Hindlimb muscle (tissue), 1 donor: ENCODE measurements around the gene SKI. TPM values are rescaled to one million over a fixed set of nuclear protein-coding genes. Genes with fewer than 3 reads are reported as not detected.
"Not testable (repeated sequence)": the region's sequence is repeated elsewhere in the genome, so short reads cannot be mapped to it uniquely, and the experiment has no call there.

ENCODE experiments used
- DNase-seq: peaks from one replicate; pipeline ENCODE4 v3.0.0-alpha.2; 2013
- polyA plus RNA-seq: library from polyadenylated mRNA; unstranded; fragments of 120-200 nt; gene quantifications from one replicate; pipeline ENCODE4 v1.2.1, GENCODE V29; 2013; ENCODE audit not compliant: insufficient read length

The SKI gene
- polyA plus RNA-seq, 1 donor, result 70.0 TPM

DNA sequence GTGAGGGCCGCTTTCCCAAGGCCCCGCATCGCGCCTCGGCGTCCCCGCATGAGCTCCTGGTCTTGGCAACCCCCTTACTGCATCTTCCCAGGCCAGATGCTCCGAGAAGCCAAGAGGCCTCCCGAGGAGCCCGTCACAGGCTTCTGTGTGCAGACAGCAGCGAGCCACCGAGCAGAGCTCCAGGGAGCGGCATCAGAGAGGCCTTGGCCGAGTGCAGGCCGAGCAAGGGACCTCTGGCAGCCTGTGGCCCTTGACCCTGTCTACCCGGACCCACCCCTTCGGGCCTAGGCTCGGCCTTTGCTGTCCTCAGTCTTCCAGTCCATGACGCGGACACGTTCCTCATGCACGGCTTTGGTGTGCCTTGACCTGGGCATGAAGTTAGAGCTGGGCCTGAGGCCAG lies 99.7 kb downstream of the SKI start:
- DNase-seq, result no peak

DNA sequence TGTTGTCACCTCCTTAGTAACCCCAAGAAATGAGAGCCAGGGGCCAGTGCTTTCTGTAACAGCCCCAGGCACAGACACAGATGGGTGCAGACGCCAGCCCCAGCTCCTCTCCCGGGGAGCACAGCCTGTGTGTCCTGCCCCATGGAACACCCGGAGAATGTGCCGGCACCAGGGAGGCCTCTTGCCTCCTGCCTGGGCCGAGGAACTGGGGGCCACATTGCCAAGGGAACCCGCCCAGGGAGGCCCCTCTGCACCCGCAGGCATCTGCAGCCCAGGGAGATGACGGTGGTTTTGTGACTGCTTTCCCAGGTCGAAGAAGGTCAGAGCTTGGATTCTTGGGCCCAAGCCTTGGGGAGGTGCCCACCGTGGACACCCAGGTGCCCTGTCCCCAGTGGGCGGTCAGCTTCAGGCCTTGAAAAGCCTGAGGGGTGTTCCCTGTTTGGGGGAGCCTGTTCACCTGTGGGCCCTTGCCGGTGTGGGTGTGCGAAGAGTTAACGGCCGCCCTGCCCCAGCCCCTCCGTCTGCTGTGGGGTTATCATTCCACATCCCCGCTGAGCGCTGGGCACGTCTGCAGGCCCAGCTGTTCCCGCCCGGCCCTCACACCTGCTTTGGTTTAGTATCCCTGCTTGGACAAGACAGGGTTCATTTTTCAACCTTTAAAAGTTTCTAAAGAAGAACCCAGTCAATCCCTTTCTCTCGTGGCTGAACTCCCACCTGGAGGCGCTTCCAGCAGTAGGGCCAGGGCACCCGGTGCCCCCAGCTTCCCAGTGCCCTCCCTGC lies 100.7 kb downstream of the SKI start:
- no peak for DNase-seq

DNA sequence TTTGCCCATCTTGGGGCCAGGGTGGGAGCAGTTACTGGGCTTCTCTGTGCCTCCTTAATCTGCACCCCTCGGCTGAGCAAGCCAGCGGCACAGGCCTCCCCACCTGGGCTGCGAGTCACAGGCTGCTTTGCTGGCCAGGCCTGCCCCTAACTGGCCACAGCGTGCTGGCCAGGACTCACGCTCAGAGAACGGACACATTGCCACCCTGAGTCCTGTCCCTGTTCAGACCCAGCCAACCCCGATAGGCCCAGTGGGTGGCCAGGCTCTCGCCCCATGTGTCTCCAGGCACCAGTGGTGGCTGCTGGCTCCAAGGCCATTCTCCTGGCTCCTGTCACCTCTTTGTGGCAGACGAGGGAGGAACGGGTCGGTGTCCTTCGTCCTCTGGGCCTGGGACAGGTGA lies 101.9 kb downstream of the SKI start:
- no peak for DNase-seq

- peak; percentile 84 for DNase-seq
Observed at GRCh38 chr1:2330519-2331199, 102.5 kb downstream of the SKI start.

- DNase-seq, result no peak
Observed at GRCh38 chr1:2331200-2331544, 103.1 kb downstream of the SKI start.

- not testable (repeated sequence) for DNase-seq
Observed at GRCh38 chr1:2331580-2331979, 103.5 kb downstream of the SKI start.

DNA sequence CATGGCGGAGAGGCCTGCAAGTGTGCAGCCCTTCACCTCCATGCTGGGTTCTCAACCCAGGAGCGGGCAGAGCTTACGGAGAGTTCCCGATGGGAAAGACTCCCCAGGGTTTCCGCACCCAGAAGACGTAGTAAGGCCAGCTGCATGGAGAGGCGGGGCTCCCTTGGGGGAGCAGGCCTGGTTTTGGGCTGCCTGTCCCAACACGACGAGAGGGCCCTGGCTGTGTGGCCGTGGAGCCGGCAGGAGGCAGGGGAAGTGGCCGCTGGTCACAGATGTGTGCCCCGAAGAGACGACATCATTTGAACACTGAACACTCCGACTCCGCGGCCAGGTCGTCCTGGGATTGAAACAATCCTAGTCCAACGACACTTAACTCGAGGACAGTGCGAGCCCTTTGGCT lies 106.2 kb downstream of the SKI start:
- no peak for DNase-seq

GRCh38 chr1:2334883-2335534 lies 106.9 kb downstream of the SKI start:
- DNase-seq, result no peak

DNA sequence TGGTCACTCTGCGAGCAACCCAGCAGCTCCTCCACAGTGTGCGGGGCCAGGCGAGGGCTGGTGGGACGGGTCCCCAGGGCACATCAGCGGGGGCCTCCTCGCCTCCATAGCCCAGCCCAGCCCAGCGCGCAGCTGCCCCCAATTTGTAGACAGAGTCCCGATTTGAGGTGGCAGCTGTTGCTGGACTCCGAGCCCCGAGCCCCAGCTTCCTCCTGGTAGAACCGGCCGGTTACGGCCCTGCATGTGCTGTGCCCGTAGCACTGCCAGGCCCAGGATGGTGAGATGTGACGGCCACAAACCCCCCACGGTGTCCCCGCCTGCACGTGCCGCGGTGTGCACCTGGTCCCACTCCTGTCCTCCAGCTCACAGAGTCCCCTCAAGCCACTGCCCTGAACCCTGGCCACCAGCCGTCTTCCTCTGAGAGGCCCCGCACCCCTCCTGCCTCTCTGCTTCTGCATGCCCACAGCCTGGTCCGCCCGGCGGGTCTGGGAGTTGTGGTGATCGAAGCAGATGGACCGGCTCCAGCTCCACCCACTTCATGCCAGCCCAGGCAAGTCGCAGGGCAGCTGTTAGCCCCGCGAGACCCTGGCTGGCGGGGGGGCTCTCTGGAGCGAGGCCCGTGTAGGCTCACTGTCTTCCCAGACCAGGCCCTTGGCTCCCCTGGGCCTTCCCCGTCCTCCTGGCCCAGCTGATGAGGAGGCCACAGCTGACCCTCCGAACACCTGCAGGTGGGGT lies 107.8 kb downstream of the SKI start:
- DNase-seq, result no peak

GRCh38 chr1:2336499-2336898 lies 108.4 kb downstream of the SKI start:
- DNase-seq, result no peak

- DNase-seq, result no peak
Observed at GRCh38 chr1:2337081-2337480, 109.0 kb downstream of the SKI start.

DNA sequence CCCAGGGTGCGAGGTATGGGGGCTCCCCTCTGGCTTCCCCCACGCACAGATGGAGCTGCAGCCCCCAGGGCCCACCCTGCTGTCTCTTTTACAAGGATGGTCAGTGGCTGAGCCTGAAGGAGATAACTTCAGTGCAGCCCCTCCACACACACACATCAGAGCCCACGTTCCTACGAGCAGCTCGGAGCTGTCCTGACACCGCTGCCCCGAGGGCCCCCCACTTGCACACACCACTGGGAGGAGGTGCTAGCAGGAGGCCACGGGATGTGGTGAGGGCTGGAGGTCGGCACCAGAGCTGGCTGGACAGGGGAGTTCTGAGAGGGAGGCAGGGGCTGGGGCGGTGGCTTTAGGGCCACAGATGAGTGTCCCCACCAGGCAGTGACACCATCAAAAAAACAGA lies 109.4 kb downstream of the SKI start:
- DNase-seq, result no peak

DNA sequence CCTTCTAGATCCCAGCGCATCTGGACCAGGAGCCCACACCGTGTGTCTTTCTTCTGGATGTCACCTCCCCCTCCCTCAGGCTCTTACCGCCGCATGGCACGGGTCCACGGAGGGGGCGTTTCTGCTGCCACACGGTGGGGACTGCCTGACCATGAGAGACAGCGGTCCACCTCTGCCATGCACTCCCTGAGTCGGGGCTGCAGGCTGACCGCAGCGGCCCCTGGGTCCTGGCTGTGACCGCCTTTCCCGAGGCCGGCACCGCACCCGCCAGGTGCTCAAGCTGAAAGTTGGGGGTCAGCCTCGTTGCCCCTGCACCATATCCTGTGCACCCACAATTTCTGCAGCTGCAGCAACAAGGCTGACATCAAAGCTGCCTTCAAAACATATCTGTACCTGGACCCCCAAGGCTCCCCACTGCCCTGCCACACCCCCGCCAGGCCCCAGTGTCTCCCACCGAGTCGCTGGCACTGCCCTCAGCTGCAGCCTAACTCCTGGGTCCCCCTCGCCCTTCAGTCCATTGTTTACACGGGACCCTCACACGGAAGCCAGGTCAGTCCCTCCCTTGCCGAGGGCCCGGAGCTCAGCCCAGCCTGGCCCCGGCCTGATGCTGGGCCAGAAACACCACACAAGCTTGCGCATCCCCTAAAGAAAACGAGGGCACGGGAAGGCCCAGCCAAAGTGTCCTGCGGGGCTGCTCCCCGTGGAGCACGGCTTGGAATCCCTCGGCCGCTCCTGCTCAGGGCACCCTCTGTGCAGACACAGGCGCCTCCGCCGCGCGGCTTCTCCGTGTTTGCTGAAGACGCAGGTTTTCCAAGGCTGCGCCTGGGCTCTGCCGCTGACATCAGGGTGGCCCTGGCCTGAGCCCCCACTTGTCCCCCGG lies 111.3 kb downstream of the SKI start:
- no peak for DNase-seq

DNA sequence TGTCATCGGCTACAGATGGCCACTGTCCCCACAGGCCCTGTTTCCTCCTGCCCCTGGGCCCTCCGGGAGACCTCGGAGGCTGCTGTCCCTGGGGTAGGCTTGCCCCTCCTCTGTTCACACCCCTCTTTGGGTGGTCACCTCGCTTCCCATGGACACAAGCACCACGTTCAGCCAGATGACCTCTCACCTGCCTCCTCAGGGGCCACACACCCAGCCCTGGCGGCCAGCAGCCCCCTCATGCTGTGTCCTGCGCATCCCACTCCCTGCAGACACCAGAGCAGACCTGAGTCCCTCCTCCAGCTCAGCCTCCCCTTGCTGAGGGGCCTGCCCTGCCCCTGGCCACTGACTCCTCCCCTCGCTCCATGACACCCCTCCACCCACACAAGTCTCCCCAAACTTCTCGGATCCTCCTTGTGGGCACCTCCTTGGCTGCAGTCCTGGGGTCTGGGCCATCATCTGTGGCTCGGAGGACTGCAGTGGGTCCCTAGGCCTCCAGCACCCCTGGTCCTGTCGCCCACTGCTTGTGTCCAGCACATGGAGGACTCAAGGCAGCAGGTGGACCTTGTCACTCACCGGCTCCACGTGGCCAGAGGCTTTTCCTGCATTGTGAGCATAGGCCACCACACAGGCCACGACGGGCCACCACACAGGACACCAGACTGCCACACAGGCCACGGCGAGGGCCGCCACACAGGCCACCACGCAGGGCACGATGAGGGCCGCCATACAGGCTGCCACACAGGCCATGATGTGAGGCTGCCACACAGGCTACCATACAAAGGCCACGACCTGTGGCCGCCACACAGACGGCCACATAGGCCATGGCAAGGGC lies 112.2 kb downstream of the SKI start:
- no peak for DNase-seq

- no peak for DNase-seq
Observed at GRCh38 chr1:2340918-2341254, 112.8 kb downstream of the SKI start.

DNA sequence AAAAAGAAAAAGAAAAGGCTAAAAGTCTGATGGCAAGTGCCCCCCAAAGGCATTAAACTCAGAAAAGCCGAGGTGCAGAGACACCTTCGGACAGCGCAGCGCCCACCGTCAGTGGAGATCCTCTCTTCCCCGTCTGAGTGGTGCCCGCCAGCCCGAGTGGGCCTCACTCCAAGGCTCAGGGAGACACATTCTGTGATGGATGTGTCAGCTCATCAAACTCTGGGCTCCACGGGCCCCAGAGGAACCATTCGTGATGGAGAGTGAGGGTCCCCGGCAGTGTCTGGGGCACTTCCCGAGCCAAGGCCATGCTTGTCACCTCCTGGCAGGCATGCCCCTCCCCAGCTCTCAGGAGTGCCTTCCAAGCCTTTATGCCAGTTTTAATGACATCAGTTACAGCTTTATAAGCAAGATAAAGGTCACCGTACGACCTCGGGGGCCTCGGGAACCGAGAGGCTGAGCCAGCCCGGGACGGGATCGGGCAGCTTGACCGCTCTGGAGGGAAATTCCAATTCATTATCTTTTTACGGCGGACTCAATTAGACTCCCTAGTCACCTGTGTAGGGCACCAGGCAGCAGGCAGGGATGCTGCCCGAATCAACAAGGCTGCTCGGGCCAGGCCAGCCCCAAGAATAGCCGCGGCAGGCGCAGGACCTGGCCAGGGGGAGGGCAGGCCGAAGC lies 113.7 kb downstream of the SKI start:
- DNase-seq, result no peak

DNA sequence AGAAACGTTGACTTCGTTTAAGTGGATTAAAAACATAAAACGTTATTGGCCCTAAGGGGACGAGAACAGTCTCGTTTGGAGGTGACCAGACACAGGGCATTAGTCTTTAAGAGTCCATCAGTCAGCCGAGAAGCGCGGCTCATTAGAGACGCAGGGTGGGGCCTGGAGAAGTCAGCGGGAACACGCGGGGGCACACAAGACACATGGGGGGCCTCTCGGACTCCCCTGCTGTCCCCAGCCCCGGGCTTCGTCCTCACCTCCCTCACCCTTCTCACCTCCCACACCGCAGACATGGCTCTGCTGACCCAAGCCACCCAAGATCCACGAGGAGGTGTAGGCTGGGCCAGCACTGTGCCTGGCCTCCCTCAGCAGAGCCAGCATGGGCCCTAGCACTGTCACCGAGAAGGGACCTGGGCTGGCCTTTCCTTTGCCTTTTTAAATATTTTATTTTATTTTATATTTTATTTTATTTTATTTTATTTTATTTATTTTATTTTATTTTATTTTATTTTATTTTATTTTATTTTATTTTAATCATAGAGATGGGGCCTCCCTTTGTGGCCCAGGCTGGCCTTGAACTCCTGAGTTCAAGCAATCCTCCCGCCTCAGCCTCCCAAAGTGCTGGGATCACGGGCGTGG lies 114.4 kb downstream of the SKI start:
- no peak for DNase-seq

GRCh38 chr1:2343023-2343935 lies 115.2 kb downstream of the SKI start:
- DNase-seq, result no peak

GRCh38 chr1:2344121-2344681 lies 116.1 kb downstream of the SKI start:
- no peak for DNase-seq
